ENCODE data around the gene DHX57.

The DHX57 gene
- 7.7 to 36.7 (median 26.7) reads per million in 18 experiments for total RNA-seq

- peak; percentile 73 to 85 for DNase-seq
Observed at GRCh38 chr2:38875576-38876367, at the start of gene DHX57, which contains the start of gene MORN2. DHX57 (minus strand) TSS chr2:38875934; CDS start chr2:38868405, 7,529 bp downstream. MORN2 (plus strand) TSS chr2:38875976.

DNA sequence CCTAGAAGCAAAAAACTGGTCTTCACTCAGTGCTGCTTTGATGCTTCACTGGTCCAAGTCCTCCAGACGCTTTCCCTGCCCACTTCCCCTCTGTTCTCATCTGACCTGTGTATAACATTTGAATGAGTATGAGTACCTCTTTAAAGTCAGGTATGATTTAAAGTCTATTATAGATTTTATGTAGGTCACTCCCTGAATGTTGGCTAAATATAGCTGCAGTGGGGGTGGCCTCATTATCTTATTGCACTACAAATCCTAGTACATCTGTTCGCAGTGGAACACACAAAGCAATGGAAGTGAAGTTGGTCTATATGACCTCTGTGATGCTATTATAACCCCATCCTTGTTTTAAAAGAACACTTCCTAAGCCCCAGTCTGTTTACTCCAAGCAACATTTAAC is 47.2 kb upstream of the DHX57 start:
- DNase-seq: no peak

GRCh38 chr2:38922389-38922788 is 46.7 kb upstream of the DHX57 start:
- no peak for DNase-seq

DNA sequence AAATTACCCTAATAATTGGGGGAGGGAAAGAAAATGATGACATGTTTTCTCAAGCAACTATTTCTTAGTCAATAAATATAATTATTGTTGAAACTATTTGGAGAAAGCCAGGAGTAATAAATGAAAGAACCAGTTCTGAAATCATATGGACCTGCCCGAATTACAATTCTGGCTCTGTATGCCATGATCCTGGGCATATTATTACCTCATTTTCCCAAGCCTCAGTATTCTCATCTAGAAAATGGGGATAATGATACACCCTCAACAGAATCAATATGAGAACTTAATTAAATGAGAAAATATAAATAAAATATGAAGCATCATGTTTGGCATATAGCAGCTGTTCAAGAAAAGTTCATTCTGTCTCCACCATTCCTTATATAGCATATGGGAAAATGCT is 36.9 kb upstream of the DHX57 start:
- no peak for DNase-seq

GRCh38 chr2:38911191-38911590 is 35.5 kb upstream of the DHX57 start:
- no peak for DNase-seq

DNA sequence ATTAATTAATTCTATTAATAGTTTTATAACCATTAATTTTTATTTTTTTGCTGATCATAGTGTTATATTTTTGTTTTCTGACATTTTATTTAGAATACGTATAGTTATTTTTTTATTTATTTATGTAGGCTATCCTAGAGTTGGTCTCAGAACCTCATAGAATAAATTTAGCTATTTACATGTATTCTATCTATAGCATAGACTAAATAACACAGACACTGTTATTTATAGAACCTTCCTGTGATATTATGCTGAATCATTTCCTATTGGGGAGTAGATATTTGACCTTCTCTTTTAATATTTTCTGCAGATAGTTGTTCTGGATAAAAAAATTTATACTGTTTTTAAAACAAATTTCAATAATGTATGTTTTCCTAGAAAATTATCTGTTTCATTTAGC is 34.1 kb upstream of the DHX57 start:
- no peak for DNase-seq

GRCh38 chr2:38907743-38908562 is 32.2 kb upstream of the DHX57 start:
- no peak for DNase-seq

DNA sequence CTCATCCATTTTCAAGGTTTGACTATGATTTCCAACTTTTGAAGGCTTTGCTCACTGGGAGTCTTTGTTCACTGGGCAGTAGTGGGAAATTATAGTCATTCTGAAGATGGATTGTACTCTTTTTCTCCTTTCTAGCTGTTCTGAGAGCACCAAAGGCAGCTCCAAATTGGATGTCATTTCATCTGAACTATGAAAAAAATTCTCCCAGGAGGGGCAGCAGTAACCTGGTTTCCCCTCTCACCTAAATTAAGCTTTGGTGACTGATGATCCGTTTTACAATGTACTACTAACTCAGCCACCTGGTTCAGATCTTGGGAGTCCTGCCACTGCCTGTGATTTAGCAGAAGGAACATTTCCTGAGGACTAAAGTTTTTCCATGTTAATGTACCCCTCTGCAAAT is 31.5 kb upstream of the DHX57 start:
- DNase-seq: no peak

- DNase-seq: no peak
Observed at GRCh38 chr2:38905251-38905650, 29.5 kb upstream of the DHX57 start.

GRCh38 chr2:38900726-38901125 is 25.0 kb upstream of the DHX57 start:
- no peak for DNase-seq

- DNase-seq: no peak
Observed at GRCh38 chr2:38898256-38898655, 22.5 kb upstream of the DHX57 start.

GRCh38 chr2:38892819-38893218 is 17.1 kb upstream of the DHX57 start:
- no peak for DNase-seq

DNA sequence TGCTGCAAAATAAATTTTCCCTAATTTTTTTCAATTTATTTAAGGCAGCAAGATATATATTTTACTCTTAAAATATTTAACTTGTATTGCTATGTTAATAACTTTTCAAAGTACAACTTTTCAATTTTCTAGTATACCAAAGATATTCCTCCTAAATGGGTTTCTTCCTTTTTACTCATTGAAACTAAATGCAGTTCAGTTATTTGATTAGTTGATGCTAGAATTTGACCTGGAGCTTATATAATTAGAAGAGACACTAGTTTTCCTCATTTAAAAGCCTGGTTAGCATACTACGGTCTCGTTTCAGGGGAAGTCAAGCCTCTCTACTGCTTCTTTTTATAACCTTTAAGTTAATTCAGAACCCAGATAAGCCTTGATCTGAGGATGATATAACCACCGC is 13.8 kb upstream of the DHX57 start, which contains the start of gene ARHGEF33:
ARHGEF33 (plus strand) TSS at position 301 of the 400 bp plus-strand sequence. CDS start 29,573 bp downstream, outside the sequence.
- DNase-seq: no peak

GRCh38 chr2:38889045-38889444 is 13.3 kb upstream of the DHX57 start:
- no peak for DNase-seq

DNA sequence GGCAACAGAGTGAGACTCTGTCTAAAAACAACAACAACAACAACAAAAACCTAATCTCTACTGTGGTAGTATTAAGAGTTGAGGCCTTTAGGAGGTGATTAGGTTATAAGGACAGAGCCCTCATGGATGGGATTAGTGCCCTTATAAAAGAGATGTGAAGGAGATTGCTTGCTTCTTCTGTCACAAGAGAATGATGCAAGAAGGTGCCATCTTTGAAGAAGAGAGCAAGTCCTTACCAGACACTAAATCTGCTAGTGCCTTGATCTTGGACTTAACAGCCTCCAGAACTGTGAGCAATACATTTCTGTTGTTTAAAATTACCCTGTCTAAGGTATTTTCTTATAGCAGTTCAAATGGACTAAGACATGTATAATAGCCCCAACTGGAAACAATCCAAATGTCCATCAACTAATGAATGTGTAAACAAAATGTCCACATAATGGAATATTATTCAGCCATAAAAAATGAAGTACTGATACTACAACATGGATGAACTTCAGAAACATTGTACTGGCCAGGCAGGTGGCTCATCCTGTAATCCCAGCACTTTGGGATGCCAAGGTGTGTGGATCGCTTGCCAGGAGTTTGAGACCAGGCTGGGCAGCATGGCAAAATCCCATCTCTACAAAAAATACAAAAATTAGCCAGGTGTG is 12.3 kb upstream of the DHX57 start:
- DNase-seq: no peak

- DNase-seq: no peak
Observed at GRCh38 chr2:38887347-38887746, 11.6 kb upstream of the DHX57 start.

- peak; percentile 17 to 37 for DNase-seq
Observed at GRCh38 chr2:38886063-38886462, 10.3 kb upstream of the DHX57 start.

GRCh38 chr2:38876407-38876806 is 673 bp upstream of the DHX57 start:
- no peak for DNase-seq

DNA sequence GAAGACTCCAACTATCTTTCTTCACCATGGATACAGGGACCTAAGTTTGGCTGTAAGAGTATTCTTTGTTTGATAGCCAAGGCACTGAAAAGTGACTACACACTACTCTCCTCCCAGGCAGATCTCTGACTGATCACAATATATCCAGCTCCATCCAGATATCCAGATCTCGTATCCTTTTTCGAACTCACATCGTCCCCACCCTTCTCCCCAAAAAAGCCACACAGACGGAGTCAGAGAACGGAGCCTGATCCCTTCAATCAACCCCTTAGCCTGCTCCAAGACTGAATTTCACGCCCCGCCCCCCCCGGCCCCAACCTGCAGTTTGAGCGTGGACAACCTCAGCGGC is 533 bp downstream of the DHX57 start:
- DNase-seq: no peak

GRCh38 chr2:38873763-38874162 is 2.0 kb downstream of the DHX57 start:
- DNase-seq: no peak

DNA sequence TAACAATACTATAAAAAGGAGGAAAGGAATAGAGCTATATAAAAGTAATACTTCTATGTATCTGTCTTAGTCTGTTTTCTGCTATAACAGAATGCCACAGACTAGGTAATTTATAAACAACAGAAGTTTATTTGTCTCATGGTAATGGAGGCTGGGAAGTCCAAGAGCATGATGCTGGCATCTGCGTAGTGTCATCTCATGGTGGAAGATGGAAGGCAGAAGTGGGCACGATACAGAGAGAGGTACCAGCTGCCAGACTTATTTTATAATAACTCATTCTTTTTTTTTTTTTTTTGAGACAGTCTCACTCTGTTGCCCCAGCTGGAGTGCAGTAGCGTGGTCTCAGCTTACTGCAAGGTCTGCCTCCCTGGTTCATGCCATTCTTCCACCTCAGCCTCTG is 4.3 kb downstream of the DHX57 start:
- no peak for DNase-seq

- DNase-seq: no peak
Observed at GRCh38 chr2:38866773-38867443, 8.8 kb downstream of the DHX57 start.
